Epithelial cell of proximal tubule (primary cell): ENCODE results near the gene CDH13. TPM values are rescaled to one million over a fixed set of nuclear protein-coding genes. Genes with fewer than 3 reads are reported as not detected.

Experiments used
- DNase-seq: peaks from one replicate; pipeline ENCODE4 v3.0.0-alpha.2; 2011; ENCODE audit warnings: low read depth
- H3K4me3 ChIP-seq: 2 replicates; pipeline ENCODE4 v1.5.1; 2011; ENCODE audit warnings: low read depth, mild to moderate bottlenecking, low read length
- CTCF ChIP-seq: conservative IDR thresholded peaks from 2 replicates; pipeline ENCODE4 v1.5.1; 2012; ENCODE audit warnings: low read depth, mild to moderate bottlenecking, low read length
- total RNA-seq: library from RNA; depleted of rRNA; stranded (reverse); fragments of >200 nt; gene quantifications from 2 replicates; pipeline ENCODE4 v1.2.3, GENCODE V29; 2015

CDH13 gene
- total RNA-seq, 1 donor from 2014 or later = 85.4 TPM

GRCh38 chr16:82628088-82628423 is 1.3 kb downstream of the CDH13 start:
- no peak for DNase-seq
- no peak for TF ChIP-seq CTCF
- peak overlapping the region; percentile 69 for H3K4me3 ChIP-seq

DNA sequence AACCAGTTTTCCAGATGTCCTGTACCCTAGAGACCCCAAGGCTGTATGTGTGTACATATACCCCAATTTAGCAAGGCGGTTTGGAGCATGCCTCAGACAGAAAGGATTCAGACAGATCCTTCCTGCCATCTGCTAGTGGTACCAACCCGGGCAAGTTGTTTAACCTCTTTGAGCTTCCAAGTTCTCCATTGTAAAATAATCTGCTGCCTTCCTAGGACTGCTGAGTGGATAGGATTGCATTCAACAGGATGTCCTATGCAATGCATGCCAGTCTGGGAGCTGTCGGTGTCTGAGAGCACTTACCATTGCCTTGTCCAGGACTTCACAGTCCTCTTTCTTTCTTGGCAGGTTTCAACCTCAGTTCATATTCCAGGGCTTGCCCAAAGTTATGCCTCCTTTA is 1.9 kb downstream of the CDH13 start:
- DNase-seq = no peak
- no peak overlapping the region for H3K4me3 ChIP-seq
- TF ChIP-seq CTCF = no peak

DNA sequence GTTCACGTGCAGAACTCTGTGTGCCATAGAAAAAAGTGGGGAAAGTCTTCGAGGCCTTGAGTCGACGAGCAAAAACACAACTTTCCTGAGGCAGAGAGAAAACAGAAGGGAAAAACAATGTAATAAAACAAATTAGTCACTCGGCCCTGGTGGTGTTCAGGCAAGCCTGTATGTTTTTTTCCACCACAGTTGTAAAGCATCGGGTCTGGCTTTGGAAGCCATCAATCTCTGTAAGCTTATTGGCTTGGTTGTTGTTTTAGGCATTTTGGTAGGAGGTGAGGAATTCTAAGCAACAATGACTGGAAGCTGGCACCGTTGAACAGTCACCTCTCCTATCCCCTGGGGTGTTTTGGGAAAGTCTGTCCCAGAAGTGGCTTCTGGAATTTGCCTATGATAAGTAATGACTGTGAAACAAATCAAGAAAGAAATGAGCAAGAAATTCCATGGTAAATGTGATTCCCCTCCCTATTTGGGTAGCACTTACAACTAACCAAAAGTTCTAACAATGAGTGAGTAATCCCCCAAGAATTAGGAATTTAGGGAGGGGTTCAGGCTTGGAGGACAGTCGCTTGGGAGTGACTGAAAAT is 2.8 kb downstream of the CDH13 start:
- no peak for TF ChIP-seq CTCF
- no peak for DNase-seq
- no peak overlapping the region for H3K4me3 ChIP-seq

DNA sequence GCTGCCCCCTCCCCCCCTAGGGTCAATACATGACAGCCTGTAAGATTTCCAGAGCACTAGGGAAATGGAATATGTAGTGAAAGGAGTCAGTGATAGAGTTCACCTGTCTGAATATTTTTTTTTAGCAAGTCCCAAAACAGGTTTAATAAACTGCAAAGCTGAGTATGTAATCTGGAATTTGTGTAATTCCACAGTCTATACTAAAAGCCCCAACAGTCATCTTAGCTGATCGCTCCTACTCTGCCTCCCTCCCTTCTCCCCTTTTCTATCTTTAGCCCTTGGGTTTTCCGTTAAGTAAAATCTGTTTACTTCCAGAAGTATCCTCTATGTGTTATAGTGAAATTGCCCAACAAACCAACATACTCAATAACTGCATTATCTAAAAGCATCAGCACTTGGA is 3.5 kb downstream of the CDH13 start:
- TF ChIP-seq CTCF = no peak
- H3K4me3 ChIP-seq = no peak overlapping the region
- DNase-seq = no peak

DNA sequence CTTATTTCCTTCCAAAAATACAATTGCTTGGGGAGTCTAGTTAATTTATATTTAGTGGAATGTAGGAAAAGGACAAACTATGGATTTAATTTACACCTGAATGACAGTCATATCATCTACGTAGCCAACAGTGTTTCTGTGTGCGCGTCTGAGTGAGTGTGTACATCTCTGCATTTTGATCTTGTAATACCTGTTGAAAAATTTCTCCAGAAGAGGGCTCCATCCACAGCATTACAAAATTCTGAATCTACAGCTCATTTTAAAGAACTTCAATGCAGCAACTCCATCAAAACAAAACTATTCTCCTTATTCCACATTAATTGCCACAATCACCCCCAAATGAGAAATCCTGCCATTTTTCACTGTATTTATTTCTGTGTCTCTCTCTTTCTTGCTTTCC is 3.9 kb downstream of the CDH13 start:
- no peak overlapping the region for H3K4me3 ChIP-seq
- DNase-seq = no peak
- TF ChIP-seq CTCF = peak; percentile 38

- H3K4me3 ChIP-seq = no peak overlapping the region
- DNase-seq = no peak
- peak; percentile 45 for TF ChIP-seq CTCF
Observed at GRCh38 chr16:82631701-82632685, 5.2 kb downstream of the CDH13 start.
